ENCODE measurements around the gene NBAS. TPM values are rescaled to one million over a fixed set of nuclear protein-coding genes. Genes with fewer than 3 reads are reported as not detected.

The NBAS gene
- total and polyA plus RNA-seq, 2 of the 13 experiments (the other 11 are each of a cell fraction or from before 2014, with no cell fraction given) = 33.6 to 58.7 TPM

DNA sequence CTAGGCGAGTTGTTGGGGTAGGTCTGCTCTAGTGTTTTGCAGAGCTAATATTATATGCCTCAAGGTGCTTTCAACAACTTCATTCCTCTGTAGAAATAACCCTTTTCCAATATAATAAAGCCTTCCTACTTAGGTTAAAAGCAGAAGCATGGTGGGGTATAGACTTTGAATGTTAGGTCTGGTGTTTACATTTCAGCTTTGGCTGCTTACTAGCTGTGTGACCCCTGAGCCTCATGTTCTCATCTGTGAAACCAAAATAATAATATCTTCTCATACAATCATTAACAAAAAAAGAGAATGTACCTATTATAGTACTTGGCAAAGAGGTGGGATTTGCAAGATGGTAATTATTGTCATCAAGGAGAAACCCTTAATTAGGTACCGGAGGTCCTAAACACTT, 386.6 kb downstream of the NBAS start (continued):
- TF ChIP-seq, protein P1, sequence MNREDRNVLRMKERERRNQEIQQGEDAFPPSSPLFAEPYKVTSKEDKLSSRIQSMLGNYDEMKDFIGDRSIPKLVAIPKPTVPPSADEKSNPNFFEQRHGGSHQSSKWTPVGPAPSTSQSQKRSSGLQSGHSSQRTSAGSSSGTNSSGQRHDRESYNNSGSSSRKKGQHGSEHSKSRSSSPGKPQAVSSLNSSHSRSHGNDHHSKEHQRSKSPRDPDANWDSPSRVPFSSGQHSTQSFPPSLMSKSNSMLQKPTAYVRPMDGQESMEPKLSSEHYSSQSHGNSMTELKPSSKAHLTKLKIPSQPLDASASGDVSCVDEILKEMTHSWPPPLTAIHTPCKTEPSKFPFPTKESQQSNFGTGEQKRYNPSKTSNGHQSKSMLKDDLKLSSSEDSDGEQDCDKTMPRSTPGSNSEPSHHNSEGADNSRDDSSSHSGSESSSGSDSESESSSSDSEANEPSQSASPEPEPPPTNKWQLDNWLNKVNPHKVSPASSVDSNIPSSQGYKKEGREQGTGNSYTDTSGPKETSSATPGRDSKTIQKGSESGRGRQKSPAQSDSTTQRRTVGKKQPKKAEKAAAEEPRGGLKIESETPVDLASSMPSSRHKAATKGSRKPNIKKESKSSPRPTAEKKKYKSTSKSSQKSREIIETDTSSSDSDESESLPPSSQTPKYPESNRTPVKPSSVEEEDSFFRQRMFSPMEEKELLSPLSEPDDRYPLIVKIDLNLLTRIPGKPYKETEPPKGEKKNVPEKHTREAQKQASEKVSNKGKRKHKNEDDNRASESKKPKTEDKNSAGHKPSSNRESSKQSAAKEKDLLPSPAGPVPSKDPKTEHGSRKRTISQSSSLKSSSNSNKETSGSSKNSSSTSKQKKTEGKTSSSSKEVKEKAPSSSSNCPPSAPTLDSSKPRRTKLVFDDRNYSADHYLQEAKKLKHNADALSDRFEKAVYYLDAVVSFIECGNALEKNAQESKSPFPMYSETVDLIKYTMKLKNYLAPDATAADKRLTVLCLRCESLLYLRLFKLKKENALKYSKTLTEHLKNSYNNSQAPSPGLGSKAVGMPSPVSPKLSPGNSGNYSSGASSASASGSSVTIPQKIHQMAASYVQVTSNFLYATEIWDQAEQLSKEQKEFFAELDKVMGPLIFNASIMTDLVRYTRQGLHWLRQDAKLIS (CRISPR knock-in tag; IDR thresholded peaks at IDR 0.05) = no peak
- no peak for TF ChIP-seq ZNF550 (CRISPR knock-in tag; IDR thresholded peaks at IDR 0.05; ENCODE audit: borderline replicate concordance)
- no peak for TF ChIP-seq FOXA1 (IDR thresholded peaks at IDR 0.05)
- peak; percentile 61 for TF ChIP-seq FOXA1 (CRISPR knock-in tag; IDR thresholded peaks at IDR 0.05)
- no peak for TF ChIP-seq MBNL3 (CRISPR knock-in tag; conservative IDR thresholded peaks at IDR 0.05)
- no peak for TF ChIP-seq ZFAT (CRISPR knock-in tag; conservative IDR thresholded peaks at IDR 0.05)
- TF ChIP-seq, protein P2, sequence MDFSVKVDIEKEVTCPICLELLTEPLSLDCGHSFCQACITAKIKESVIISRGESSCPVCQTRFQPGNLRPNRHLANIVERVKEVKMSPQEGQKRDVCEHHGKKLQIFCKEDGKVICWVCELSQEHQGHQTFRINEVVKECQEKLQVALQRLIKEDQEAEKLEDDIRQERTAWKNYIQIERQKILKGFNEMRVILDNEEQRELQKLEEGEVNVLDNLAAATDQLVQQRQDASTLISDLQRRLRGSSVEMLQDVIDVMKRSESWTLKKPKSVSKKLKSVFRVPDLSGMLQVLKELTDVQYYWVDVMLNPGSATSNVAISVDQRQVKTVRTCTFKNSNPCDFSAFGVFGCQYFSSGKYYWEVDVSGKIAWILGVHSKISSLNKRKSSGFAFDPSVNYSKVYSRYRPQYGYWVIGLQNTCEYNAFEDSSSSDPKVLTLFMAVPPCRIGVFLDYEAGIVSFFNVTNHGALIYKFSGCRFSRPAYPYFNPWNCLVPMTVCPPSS (IDR thresholded peaks at IDR 0.05) = no peak
- TF ChIP-seq, protein P3, sequence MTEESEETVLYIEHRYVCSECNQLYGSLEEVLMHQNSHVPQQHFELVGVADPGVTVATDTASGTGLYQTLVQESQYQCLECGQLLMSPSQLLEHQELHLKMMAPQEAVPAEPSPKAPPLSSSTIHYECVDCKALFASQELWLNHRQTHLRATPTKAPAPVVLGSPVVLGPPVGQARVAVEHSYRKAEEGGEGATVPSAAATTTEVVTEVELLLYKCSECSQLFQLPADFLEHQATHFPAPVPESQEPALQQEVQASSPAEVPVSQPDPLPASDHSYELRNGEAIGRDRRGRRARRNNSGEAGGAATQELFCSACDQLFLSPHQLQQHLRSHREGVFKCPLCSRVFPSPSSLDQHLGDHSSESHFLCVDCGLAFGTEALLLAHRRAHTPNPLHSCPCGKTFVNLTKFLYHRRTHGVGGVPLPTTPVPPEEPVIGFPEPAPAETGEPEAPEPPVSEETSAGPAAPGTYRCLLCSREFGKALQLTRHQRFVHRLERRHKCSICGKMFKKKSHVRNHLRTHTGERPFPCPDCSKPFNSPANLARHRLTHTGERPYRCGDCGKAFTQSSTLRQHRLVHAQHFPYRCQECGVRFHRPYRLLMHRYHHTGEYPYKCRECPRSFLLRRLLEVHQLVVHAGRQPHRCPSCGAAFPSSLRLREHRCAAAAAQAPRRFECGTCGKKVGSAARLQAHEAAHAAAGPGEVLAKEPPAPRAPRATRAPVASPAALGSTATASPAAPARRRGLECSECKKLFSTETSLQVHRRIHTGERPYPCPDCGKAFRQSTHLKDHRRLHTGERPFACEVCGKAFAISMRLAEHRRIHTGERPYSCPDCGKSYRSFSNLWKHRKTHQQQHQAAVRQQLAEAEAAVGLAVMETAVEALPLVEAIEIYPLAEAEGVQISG (CRISPR knock-in tag; IDR thresholded peaks at IDR 0.05) = no peak
- no peak for TF ChIP-seq SP5 (CRISPR knock-in tag; IDR thresholded peaks at IDR 0.05; ENCODE audit: borderline replicate concordance, low read depth)
- TF ChIP-seq IKZF1 (IDR thresholded peaks at IDR 0.05) = no peak
- TF ChIP-seq ATAD3A (CRISPR knock-in tag; IDR thresholded peaks at IDR 0.05) = no peak
- TF ChIP-seq ZNF557 (CRISPR knock-in tag; IDR thresholded peaks at IDR 0.05) = no peak
- TF ChIP-seq NFE2 (CRISPR knock-in tag; IDR thresholded peaks at IDR 0.05) = no peak
- no peak for TF ChIP-seq WIZ (CRISPR knock-in tag; IDR thresholded peaks at IDR 0.05)
- TF ChIP-seq ZFP1 (CRISPR knock-in tag; IDR thresholded peaks at IDR 0.05) = 0 out of 2 replicates have a peak, but pooled peaks have one; percentile 38
- TF ChIP-seq MTA3 (CRISPR knock-in tag; IDR thresholded peaks at IDR 0.05) = no peak
- no peak for TF ChIP-seq ZNF781 (CRISPR knock-in tag; IDR thresholded peaks at IDR 0.05; ENCODE audit: borderline replicate concordance, not compliant biosample characterization)
- TF ChIP-seq, protein P4, sequence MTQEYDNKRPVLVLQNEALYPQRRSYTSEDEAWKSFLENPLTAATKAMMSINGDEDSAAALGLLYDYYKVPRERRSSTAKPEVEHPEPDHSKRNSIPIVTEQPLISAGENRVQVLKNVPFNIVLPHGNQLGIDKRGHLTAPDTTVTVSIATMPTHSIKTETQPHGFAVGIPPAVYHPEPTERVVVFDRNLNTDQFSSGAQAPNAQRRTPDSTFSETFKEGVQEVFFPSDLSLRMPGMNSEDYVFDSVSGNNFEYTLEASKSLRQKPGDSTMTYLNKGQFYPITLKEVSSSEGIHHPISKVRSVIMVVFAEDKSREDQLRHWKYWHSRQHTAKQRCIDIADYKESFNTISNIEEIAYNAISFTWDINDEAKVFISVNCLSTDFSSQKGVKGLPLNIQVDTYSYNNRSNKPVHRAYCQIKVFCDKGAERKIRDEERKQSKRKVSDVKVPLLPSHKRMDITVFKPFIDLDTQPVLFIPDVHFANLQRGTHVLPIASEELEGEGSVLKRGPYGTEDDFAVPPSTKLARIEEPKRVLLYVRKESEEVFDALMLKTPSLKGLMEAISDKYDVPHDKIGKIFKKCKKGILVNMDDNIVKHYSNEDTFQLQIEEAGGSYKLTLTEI (CRISPR knock-in tag; conservative IDR thresholded peaks at IDR 0.05) = no peak
- TF ChIP-seq ZNF530 (CRISPR knock-in tag; IDR thresholded peaks at IDR 0.05; ENCODE audit: low read depth) = no peak
- no peak for TF ChIP-seq CHD4 (IDR thresholded peaks at IDR 0.05; ENCODE audit: borderline replicate concordance, low read length)
- TF ChIP-seq CHD2 (IDR thresholded peaks at IDR 0.05; ENCODE audit: low read depth, low read length) = no peak
- no peak for TF ChIP-seq ZFP37 (CRISPR knock-in tag; IDR thresholded peaks at IDR 0.05; ENCODE audit: borderline replicate concordance)
- TF ChIP-seq MXD4 (CRISPR knock-in tag; IDR thresholded peaks at IDR 0.05) = no peak

All from HepG2 (cell line).